A549 treated with dexamethasone at 1 μM for 4 hours (cell line): ENCODE data around the gene CPA1. TPM values are rescaled to one million over a fixed set of nuclear protein-coding genes. Genes with fewer than 3 reads are reported as not detected.

ENCODE experiments used
- total RNA-seq: library from RNA; stranded (reverse); fragments of 200-300 nt; extraction: Qiagen RNA extraction; gene quantifications from 5 replicates; pipeline ENCODE4 v1.2.3, GENCODE V29; 2022

Gene CPA1
- not detected in 5 replicates for total RNA-seq

DNA sequence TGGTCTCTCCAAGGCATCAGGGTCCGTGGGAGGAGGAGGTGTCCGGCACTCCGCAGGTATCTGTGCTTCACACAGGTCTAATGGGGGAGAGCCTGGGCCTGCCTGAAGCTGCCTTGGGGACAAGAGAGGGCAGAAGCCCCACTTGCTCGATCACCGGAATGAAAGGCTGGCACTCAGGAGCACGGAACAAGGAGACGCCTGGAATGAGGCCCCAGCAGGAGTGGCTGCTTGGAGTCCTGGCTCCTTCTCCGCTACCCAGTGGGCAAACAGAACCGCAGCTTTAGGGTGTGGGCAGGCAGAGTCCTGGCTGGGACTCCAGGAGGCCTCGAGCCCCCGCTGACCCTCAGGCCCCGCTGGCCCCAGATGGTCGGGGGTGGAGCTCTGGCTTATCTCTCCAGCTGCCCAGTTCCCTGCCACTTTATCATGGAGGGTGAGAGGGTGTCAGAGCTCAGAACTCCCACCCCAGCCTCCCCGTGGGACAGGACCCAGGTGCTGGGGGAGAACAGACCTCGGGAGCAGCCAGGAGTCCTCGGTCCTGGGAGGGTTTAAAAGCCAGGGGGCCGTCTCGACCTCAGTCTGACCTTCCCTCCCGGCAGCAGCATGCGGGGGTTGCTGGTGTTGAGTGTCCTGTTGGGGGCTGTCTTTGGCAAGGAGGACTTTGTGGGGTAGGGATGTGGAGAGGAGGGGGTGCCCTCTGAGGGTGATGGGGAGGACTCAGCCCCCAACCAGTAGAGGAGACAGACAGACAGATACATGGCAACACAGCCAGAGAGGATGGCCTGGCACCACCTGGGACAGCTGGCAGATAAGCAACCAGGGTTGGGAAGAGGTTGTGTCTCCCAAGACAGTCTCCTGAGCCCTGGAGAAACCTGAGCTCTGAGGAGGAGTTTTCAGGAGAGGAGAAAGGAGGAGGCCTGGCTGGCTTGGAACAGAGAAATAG, at the start of gene CPA1:
Gene CPA1, plus strand, starts transcription at position 574 of the 940 bp plus-strand sequence. Its CDS starts 27 bp downstream, at position 601.

DNA sequence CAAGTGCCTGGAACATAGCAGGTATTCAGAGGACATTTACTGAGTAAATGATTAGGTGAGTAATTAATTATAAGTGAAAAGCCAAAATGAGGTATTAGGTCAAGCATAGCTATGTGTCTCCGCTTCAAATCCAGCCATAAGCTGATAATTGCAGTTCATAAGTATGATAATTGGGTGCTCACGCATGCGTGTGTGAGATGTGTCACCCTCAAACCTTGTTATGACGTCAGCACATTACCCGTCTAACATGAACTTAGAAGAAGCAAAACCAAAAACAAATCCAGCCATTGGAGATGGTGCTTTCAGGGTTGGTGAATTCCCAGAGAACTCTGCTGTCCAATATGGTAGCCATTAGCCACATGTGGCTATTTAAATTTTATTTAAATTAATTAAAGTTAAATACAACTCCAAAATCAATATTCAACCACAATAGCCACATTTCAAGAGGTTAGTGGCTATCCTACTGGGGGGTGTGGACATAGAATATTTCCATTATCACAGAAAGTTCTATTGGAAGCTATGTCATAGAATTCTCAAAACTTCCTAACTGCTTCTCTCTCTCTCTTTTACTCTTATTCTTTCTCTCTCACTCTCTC, 35.9 kb upstream of the CPA1 start, which contains the start of gene CPA5:
Gene CPA5, plus strand, starts transcription at position 546 of the 596 bp plus-strand sequence. CDS start 1,670 bp downstream, outside the sequence.

Other genes starting within 250 kb of the CPA1 start
- gene TMEM209, start 175.1 kb upstream of the CPA1 start, total RNA-seq, result 14.9 to 19.3 TPM (median 17.3 TPM) in 5 replicates
- gene SSMEM1, start 172.6 kb upstream of the CPA1 start, total RNA-seq, result not detected in 5 replicates
- gene CPA2, start 113.6 kb upstream of the CPA1 start, total RNA-seq, result 0.09 to 0.21 TPM (median 0.15 TPM) in 3 of 5 replicates, not detected in the others
- gene CPA4, start 87.3 kb upstream of the CPA1 start, total RNA-seq, result 3.7 to 6.3 TPM (median 4.6 TPM) in 5 replicates
- not detected in 5 replicates for gene CPA5, start 35.7 kb upstream of the CPA1 start, total RNA-seq
- gene CEP41, start 60.5 kb downstream of the CPA1 start, total RNA-seq, result 11.9 to 13.6 TPM (median 13.0 TPM) in 5 replicates
- gene MEST, start 111.6 kb downstream of the CPA1 start, total RNA-seq, result 36.1 to 44.5 TPM (median 42.4 TPM) in 5 replicates